DND-41 (cell line): ENCODE data around the gene KIF26A.

Source experiments
- CTCF ChIP-seq: IDR thresholded peaks from 2 replicates; pipeline ENCODE4 v1.5.1; 2012; ENCODE audit warnings: borderline replicate concordance, low read length, moderate library complexity, mild to moderate bottlenecking; ENCODE audit not compliant: poor library complexity, severe bottlenecking; ENCODE audit errors: extremely low read depth
- EZH2 ChIP-seq: IDR thresholded peaks from 3 replicates; pipeline ENCODE4 v1.6.1; 2012; ENCODE audit warnings: borderline replicate concordance, low read depth, mild to moderate bottlenecking, moderate library complexity, low read length, inconsistent platforms; ENCODE audit not compliant: severe bottlenecking

GRCh38 chr14:104172880-104173279 is 34.5 kb downstream of the KIF26A start:
- TF ChIP-seq CTCF (no peak), EZH2 (no peak)
